ENCODE measurements around the gene KDM1A.
"Not testable (repeated sequence)": the region's sequence is repeated elsewhere in the genome, so short reads cannot be mapped to it uniquely, and the experiment has no call there.

Gene KDM1A

GRCh38 chr1:23019094-23019862, at the start of gene KDM1A:
Gene KDM1A, plus strand, starts transcription at chr1:23019468. Its CDS starts 129 bp downstream, at chr1:23019597.
- DNase-seq (ENCODE audit: low spot score), result peak; percentile 95

DNA sequence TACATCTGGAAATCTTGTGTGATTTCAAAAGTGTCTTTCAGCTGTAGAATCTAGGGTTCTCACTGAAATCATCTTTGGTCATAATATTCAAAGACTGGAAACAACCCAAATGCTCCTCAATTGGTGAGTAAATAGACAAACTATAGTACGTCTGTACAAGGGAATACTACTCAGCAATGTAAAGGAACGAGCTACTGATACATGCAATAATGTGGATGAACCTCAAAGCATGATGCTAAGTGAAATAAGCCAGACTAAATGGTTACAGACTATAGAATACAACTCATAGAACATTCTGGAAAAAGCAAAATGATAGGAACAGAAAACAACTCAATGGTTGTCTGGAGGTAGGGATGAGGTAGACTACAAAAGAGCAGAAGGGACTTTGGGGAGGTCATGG, 49.2 kb upstream of the KDM1A start:
- no peak for DNase-seq (ENCODE audit: low spot score)

DNA sequence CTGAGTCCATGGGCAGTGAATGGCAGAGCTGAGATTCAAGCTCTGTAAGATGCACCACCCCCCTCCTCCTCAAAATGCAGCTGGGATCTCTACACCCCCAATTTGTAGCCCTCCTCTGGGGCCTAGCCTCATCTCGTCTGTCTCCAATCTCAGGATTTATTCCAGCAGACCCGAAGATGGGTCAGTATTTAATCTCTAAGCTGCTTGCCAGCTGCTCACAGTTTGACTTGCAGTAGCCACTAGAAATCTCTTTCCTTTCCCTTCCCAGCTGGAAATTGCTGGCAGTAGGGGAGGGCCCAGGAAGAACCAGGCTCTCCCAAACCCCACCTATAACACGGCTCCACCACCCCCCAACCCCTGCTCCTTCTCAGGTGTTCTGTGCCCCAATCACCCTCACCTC, 48.1 kb upstream of the KDM1A start:
- DNase-seq (ENCODE audit: low spot score), result no peak

GRCh38 chr1:22971611-22972405, 47.5 kb upstream of the KDM1A start:
- no peak for DNase-seq (ENCODE audit: low spot score)

- no peak for DNase-seq (ENCODE audit: low spot score)
Measured at GRCh38 chr1:22972760-22973159, 46.5 kb upstream of the KDM1A start, which contains the start of gene LACTBL1. Gene LACTBL1, minus strand, starts transcription at chr1:22972866. Its CDS starts 550 bp downstream, at chr1:22972316.

GRCh38 chr1:22975694-22976093, 43.6 kb upstream of the KDM1A start:
- no peak for DNase-seq (ENCODE audit: low spot score)

DNA sequence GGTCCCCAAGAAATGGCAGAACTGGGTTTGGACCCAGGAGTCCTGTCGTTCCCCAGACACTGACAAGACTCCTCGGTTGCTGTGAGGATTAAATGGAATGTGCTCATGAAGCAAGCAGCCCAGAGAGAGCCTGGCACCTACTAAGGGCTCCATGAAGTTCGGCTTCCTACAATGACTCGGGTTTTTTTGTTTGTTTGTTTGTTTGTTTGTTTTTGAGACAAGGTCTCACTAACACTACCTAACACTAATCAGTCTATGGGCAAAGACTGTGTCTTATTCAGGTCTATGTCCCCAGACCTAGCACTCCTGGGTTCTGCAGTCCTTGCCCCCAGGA, 43.2 kb upstream of the KDM1A start:
- DNase-seq (ENCODE audit: low spot score), result no peak

GRCh38 chr1:22976461-22977243, 42.6 kb upstream of the KDM1A start:
- peak; percentile 64 for DNase-seq (ENCODE audit: low spot score)

GRCh38 chr1:22978299-22978698, 41.0 kb upstream of the KDM1A start:
- DNase-seq (ENCODE audit: low spot score), result no peak

DNA sequence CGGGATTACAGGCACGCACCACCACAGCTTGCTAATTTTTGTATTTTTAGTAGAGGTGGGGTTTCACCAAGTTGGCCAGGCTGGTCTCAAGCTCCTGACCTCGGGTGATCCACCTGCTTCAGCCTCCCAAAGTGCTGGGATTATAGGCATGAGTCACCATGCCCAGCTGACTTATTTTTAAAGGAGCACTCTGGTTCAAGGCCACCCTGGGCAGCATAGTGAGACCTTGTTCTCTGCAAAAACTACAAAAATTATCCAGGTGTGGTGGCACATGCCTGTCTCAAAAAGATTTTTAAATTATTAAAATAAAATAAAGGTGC, 38.8 kb upstream of the KDM1A start:
- not testable (repeated sequence) for DNase-seq (ENCODE audit: low spot score)

DNA sequence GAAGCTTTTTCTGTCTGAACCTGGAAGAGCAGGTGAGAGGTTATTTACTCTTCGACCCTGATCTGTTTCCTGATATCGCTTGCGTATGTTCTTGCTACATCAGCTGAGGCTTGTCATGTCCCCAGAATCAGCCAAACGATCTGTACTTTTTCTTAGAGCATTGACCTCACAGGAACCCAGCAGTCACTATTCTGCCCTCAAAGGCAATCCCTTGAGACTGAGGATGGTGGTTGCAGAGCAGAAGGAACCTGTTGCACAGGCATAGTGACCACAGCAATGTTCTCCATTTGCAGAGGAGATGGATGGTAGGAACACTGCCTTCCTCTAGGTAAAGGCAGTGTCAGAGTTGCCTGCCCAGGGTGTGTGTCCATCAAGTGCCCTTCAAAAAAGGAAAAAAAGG, 35.3 kb upstream of the KDM1A start:
- DNase-seq (ENCODE audit: low spot score), result no peak

DNA sequence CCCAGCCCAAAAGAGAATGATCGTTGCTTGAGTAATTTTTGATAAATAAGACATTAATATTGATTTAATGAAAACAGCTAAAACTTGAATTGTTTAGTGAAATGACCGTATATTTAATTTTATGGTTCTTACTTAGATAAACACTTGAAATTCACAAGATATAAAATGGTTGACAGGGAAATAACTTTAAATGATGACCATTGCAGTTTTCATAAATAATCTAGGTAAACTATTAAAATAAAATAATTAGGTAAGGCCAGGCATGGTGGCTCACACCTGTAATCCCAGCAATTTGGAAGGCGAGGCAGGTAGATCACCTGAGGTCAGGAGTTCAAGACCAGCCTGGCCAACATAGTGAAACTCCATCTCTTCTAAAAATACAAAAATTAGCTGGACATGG, 26.9 kb upstream of the KDM1A start:
- not testable (repeated sequence) for DNase-seq (ENCODE audit: low spot score)

- not testable (repeated sequence) for DNase-seq (ENCODE audit: low spot score)
Measured at GRCh38 chr1:22993220-22993795, 26.0 kb upstream of the KDM1A start.

DNA sequence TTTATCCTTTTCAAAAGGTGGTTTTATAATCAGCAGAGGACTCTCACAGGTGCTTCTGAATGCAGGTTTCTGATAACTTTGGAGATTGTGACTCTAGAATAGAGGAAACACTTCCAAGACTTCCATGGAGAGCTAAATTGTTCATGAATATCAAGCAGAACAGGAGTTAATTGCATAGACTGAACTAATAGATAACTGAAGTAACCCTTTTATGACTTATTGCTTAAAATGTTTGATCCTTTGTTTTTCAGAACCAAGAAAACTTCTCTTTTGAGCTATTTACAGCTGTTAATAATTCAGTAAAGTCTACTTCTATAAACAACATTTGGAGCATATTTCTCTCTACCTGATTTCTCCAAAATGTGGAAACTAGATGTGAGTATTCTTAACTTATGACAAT, 23.5 kb upstream of the KDM1A start:
- DNase-seq (ENCODE audit: low spot score), result no peak

DNA sequence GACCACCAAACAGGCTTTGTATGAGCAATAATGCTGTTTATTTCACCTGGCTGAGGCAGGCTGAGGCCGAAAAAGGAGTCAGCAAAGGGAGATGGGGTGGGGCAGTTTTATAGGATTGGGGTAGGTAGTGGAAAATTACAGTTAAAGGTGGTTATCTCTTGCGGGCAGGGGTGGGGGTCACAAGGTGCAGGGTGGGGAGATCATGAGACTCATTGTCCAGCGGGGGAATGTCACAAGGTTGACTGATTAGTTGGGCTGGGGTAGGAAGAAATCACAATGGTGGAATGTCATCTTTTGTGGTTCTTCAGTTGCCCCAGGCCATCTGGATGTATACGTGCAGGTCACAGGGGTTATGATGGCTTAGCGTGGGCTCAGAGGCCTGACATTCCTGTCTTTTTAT, 21.7 kb upstream of the KDM1A start:
- DNase-seq (ENCODE audit: low spot score), result not testable (repeated sequence)

GRCh38 chr1:23000133-23000532, 19.1 kb upstream of the KDM1A start:
- not testable (repeated sequence) for DNase-seq (ENCODE audit: low spot score)

DNA sequence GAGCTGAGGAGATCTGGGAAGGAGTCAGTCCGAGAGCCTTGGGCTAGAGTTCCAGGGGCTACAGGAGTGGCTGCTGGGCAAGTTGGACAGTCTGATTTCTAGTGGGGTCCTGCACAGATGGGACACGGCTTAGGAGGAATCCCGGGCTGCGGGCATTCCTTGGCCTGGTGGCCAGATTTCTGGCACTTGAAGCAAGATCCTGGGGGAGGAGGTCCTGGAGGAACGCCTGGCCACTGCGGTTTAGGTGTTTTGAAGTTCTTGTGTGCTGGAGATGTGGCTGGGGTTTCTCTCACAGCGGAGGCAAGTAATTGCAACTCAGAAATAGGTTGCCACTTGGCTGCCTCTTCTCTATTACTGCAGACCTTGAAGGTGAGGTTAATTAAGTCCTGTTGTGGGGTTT, 17.1 kb upstream of the KDM1A start:
- DNase-seq (ENCODE audit: low spot score), result not testable (repeated sequence)

- no peak for DNase-seq (ENCODE audit: low spot score)
Measured at GRCh38 chr1:23004112-23004511, 15.2 kb upstream of the KDM1A start.

DNA sequence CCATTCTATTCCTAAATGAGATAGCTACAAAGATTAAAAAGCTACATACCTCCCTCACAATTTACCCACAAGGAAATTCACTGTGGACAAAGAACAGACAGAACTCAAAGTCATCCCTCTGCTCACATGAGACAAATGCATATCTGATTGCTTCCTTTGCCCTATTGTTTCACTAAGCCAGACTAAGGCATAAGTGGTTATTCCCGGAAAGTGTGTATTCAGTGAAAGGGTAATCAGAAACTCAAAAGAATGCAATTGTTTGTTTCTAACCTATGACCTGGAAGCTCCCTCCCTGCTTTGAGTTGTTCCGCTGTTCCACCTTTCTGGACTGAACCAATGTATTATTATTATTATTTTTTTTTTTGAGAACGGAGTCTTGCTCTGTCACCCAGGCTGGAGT, 14.5 kb upstream of the KDM1A start:
- not testable (repeated sequence) for DNase-seq (ENCODE audit: low spot score)

DNA sequence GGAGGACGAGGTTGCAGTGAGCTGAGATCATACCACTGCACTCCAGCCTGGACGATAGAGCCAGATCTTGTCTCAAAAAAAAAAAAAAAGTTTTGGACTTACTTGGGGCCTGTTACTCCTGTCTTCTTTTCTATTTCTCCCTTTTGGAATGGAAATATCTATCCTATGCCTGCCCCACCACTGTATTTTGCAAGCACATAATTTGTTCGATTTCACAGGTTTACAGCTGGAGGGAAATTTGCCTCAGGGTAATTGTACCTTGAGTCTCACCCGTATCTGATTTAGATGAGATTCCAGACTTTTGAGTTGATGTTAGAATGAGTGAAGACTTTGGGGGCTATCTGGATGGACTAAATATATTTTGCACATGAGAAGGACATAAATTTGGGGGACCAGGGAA, 12.2 kb upstream of the KDM1A start:
- DNase-seq (ENCODE audit: low spot score), result no peak

GRCh38 chr1:23008901-23009300, 10.4 kb upstream of the KDM1A start:
- DNase-seq (ENCODE audit: low spot score), result no peak

DNA sequence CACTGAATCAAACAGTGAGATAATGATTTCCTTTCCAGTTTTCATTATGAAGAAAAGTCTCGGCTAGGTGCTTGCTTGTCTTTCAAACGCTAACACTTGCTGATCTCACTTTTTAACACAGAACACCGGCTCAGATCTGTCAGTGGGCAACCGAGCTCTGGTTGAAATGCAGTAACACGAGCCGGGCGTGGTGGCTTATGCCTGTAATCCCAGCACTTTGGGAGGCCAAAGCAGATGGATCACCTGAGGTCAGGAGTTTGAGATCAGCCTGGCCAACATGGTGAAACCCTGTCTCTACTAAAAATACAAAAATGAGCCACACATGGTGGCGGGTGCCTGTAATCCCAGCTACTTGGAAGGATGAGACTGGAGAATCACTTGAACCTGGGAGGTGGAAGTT, 9.2 kb upstream of the KDM1A start:
- not testable (repeated sequence) for DNase-seq (ENCODE audit: low spot score)
